Panc1 (cell line): ENCODE measurements around the gene OTUB1. TPM values are rescaled to one million over a fixed set of nuclear protein-coding genes. Genes with fewer than 3 reads are reported as not detected.
A peak's percentile ranks its signal among the peaks of the same experiment; 100 is the strongest.

Experiments used
- ATAC-seq: fragments of 200-7000 bp; cut with Tn5 transposase; 2 replicates; pipeline ENCODE4 v1.9.1; 2020; ENCODE audit warnings: mild to moderate bottlenecking, moderate library complexity
- BruUV-seq: library from RNA; stranded (reverse); fragments of 400-500 nt; replicated peaks from 2 replicates; lab custom pipeline; 2021; lab: Mats Ljungman, UMichigan
- CTCF ChIA-PET: fragments of 300-600 bp; sonication (Branson Sonifier 250); formaldehyde crosslinking; loops from one replicate; lab custom pipeline; 2022; ENCODE audit warnings: antibody characterized with exemption; lab: Charles Lee
- POLR2A ChIA-PET: fragments of 300-600 bp; sonication (Branson Sonifier 250); formaldehyde crosslinking; loops from one replicate; lab custom pipeline; 2022; ENCODE audit warnings: antibody characterized with exemption; lab: Charles Lee
- DNase-seq: peaks from one replicate; pipeline ENCODE4 v3.0.0-alpha.2; 2010; ENCODE audit warnings: low read depth, low spot score
- H3K27ac ChIP-seq: 2 replicates; pipeline ENCODE4 v1.5.1; 2011; ENCODE audit warnings: mild to moderate bottlenecking, low read length, inconsistent platforms
- H3K27me3 ChIP-seq: fragments of 200-500 bp; sonication (Bioruptor generic); 2 replicates; pipeline ENCODE4 v1.6.0; 2014; ENCODE audit warnings: low read length, inconsistent platforms; ENCODE audit not compliant: control insufficient read depth, insufficient read depth
- H3K36me3 ChIP-seq: fragments of 200-500 bp; sonication (Bioruptor generic); 2 replicates; pipeline ENCODE4 v1.5.1; 2014; ENCODE audit warnings: inconsistent platforms, mild to moderate bottlenecking, low read length, moderate library complexity; ENCODE audit not compliant: control insufficient read depth, insufficient read depth
- H3K4me1 ChIP-seq: 2 replicates; pipeline ENCODE4 v1.5.1; 2011; ENCODE audit warnings: inconsistent platforms, mild to moderate bottlenecking, low read length, moderate library complexity; ENCODE audit not compliant: control insufficient read depth, insufficient read depth
- H3K4me3 ChIP-seq, 2 experiments: 2 replicates each; pipeline ENCODE4 v1.5.1; 2011 to 2012; ENCODE audit warnings: low read depth in 2 of 2, low read length in 2 of 2, mild to moderate bottlenecking in 2 of 2, inconsistent platforms in 1 of 2, moderate library complexity in 1 of 2
- H3K9me3 ChIP-seq: fragments of 200-500 bp; sonication (Bioruptor generic); 2 replicates; pipeline ENCODE4 v1.5.1; 2014; ENCODE audit warnings: low read depth, mild to moderate bottlenecking, inconsistent platforms, low read length, moderate library complexity; ENCODE audit not compliant: control insufficient read depth, insufficient read depth
- POLR2AphosphoS5 ChIP-seq: IDR thresholded peaks from 2 replicates; pipeline ENCODE4 v1.6.1; 2012; ENCODE audit warnings: mild to moderate bottlenecking, low read depth, low read length, moderate library complexity
- SIN3A ChIP-seq: IDR thresholded peaks from 2 replicates; pipeline ENCODE4 v1.6.1; 2012; ENCODE audit warnings: low read depth, mild to moderate bottlenecking, low read length, moderate library complexity, borderline replicate concordance; ENCODE audit not compliant: insufficient read depth
- TCF7L2 ChIP-seq: IDR thresholded peaks from 2 replicates; pipeline ENCODE4 v1.6.1; 2011; ENCODE audit warnings: mild to moderate bottlenecking, low read depth, low read length, inconsistent platforms
- in situ Hi-C: cut with HindIII; loops from 2 replicates; pipeline ENCODE4 v1.10.0; 2016; ENCODE audit warnings: low sequenced_read_pairs, low pct_unique_long_range_greater_than_20kb
- intact Hi-C: fragments of 100-400 bp; cut with micrococcal nuclease; formaldehyde crosslinking; loops from one replicate; pipeline ENCODE4 v1.10.0; 2022; ENCODE audit not compliant: unreplicated experiment
- total RNA-seq: library from RNA; stranded (reverse); gene quantifications from one replicate; pipeline ENCODE4 v1.2.1, GENCODE V29; 2021; ENCODE audit not compliant: unreplicated experiment
- TF ChIP-seq, protein P1 (sequence below), 2 experiments: IDR thresholded peaks; 2 replicates each; pipeline ENCODE4 v1.6.1; 2011 to 2012; ENCODE audit warnings: low read depth in 2 of 2, control low read depth in 1 of 2, low read length in 1 of 2, mild to moderate bottlenecking in 1 of 2, moderate library complexity in 1 of 2; ENCODE audit not compliant: insufficient read depth in 1 of 2
- TF ChIP-seq, protein P2 (sequence below): fragments of 450-650 bp; IDR thresholded peaks from 2 replicates; pipeline ENCODE4 v1.5.1; 2017; ENCODE audit warnings: mild to moderate bottlenecking

The OTUB1 gene
- total RNA-seq, 1 experiment from 2014 or later = 118 TPM

DNA sequence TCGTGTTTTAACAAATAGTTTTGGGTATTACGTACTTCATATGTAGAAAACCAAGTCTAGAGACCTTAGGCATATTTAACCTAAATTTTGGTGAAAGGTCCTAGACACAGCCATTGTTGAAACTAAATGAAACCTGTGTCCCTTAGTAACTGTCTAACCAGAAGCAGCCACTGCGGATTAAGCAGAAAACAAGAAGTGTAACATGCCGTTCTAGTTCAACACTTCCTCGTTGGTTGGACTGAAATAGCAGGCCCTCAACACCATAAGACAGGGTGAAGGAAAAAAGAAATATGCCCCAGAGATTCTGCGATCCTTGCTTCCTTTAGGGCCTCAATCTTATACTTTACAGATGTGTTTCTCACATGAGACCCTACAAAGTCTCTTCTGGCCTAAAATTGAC lies 45.5 kb upstream of the OTUB1 start:
- POLR2A ChIA-PET = no interaction called here

DNA sequence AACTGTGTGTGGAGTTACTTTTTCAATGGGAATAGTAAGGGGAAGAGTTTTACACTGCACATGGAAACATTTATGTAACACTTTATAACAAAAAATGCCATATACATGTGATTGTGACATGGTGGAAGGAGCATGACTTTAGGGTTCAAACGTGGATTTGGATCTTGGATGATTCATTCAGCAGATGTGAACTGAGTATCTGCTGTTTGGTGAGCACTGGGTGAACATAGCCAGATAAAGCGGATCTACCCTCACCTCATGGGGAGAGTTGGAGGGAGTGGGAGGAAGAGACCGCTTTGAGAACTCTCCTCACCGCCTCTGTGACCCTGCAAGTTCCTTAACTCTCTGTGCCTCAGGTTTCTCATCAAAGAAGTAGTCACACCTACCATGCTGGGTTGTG lies 44.3 kb upstream of the OTUB1 start:
- in situ Hi-C loops (no loop called here), intact Hi-C loops (no loop called here)
- ChIA-PET POLR2A (no interaction called here), CTCF (no interaction called here)
- Histone ChIP-seq H3K27ac (no peak overlapping the region), H3K4me3 (no peak overlapping the region), H3K27me3 (no peaks in the 10 kb centered on the region), H3K4me1 (peaks cover 27% of the 10 kb centered on the region), H3K36me3 (no peaks in the 10 kb centered on the region), H3K9me3 (no peaks in the 10 kb centered on the region)
- ATAC-seq = no peak
- no peak for DNase-seq
- TF ChIP-seq TCF7L2 (no peak), POLR2AphosphoS5 (no peak), SIN3A (no peak)
- TF ChIP-seq, protein P1, sequence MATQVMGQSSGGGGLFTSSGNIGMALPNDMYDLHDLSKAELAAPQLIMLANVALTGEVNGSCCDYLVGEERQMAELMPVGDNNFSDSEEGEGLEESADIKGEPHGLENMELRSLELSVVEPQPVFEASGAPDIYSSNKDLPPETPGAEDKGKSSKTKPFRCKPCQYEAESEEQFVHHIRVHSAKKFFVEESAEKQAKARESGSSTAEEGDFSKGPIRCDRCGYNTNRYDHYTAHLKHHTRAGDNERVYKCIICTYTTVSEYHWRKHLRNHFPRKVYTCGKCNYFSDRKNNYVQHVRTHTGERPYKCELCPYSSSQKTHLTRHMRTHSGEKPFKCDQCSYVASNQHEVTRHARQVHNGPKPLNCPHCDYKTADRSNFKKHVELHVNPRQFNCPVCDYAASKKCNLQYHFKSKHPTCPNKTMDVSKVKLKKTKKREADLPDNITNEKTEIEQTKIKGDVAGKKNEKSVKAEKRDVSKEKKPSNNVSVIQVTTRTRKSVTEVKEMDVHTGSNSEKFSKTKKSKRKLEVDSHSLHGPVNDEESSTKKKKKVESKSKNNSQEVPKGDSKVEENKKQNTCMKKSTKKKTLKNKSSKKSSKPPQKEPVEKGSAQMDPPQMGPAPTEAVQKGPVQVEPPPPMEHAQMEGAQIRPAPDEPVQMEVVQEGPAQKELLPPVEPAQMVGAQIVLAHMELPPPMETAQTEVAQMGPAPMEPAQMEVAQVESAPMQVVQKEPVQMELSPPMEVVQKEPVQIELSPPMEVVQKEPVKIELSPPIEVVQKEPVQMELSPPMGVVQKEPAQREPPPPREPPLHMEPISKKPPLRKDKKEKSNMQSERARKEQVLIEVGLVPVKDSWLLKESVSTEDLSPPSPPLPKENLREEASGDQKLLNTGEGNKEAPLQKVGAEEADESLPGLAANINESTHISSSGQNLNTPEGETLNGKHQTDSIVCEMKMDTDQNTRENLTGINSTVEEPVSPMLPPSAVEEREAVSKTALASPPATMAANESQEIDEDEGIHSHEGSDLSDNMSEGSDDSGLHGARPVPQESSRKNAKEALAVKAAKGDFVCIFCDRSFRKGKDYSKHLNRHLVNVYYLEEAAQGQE (IDR thresholded peaks at IDR 0.05; ENCODE audit: insufficient read depth in 1 of 2, low read depth in 2 of 2, low read length in 1 of 2) = no peak
- TF ChIP-seq, protein P2, sequence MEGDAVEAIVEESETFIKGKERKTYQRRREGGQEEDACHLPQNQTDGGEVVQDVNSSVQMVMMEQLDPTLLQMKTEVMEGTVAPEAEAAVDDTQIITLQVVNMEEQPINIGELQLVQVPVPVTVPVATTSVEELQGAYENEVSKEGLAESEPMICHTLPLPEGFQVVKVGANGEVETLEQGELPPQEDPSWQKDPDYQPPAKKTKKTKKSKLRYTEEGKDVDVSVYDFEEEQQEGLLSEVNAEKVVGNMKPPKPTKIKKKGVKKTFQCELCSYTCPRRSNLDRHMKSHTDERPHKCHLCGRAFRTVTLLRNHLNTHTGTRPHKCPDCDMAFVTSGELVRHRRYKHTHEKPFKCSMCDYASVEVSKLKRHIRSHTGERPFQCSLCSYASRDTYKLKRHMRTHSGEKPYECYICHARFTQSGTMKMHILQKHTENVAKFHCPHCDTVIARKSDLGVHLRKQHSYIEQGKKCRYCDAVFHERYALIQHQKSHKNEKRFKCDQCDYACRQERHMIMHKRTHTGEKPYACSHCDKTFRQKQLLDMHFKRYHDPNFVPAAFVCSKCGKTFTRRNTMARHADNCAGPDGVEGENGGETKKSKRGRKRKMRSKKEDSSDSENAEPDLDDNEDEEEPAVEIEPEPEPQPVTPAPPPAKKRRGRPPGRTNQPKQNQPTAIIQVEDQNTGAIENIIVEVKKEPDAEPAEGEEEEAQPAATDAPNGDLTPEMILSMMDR = no peak
- no TSS peak for BruUV-seq

More for the DNA sequence above, 45.5 kb upstream of the OTUB1 start:
- CTCF ChIA-PET = no interaction called here
- in situ Hi-C loops = no loop called here
- H3K4me3 ChIP-seq = no peak overlapping the region
- H3K4me1 ChIP-seq = peaks cover 26% of the 10 kb centered on the region
- no peaks in the 10 kb centered on the region for H3K27me3 ChIP-seq
- peak overlapping the region; percentile 24; the same call in 1 of the 2 replicates for H3K27ac ChIP-seq
- no peaks in the 10 kb centered on the region for H3K9me3 ChIP-seq
- ATAC-seq (no peak), DNase-seq (no peak)
- no peaks in the 10 kb centered on the region for H3K36me3 ChIP-seq
- TSS peak; percentile 81 for BruUV-seq
- TF ChIP-seq POLR2AphosphoS5 = no peak
- no peak for TF ChIP-seq TCF7L2
- TF ChIP-seq, protein P1 (IDR thresholded peaks at IDR 0.05; ENCODE audit: insufficient read depth in 1 of 2, low read depth in 2 of 2, low read length in 1 of 2) = no peak
- TF ChIP-seq SIN3A = no peak
- TF ChIP-seq, protein P2 = no peak
- intact Hi-C loops = no loop called here
